ENCODE measurements around the gene PIEZO2.
A peak's percentile ranks its signal among the peaks of the same experiment; 100 is the strongest.

The PIEZO2 gene

GRCh38 chr18:10750191-10751035 lies 399.0 kb downstream of the PIEZO2 start:
- H3K9me3 Mint-ChIP-seq = no peaks in the 10 kb centered on the region
- H3K27me3 Mint-ChIP-seq = no peaks in the 10 kb centered on the region
- no peaks in the 10 kb centered on the region for H3K36me3 Mint-ChIP-seq
- H3K4me1 Mint-ChIP-seq = no peaks in the 10 kb centered on the region
- ATAC-seq (replicated peaks) (no peak), DNase-seq (no peak)
- no peak overlapping the region for H3K27ac Mint-ChIP-seq
- H3K4me3 Mint-ChIP-seq = no peak overlapping the region

- no peak overlapping the region for H3K4me3 Mint-ChIP-seq
- H3K27ac Mint-ChIP-seq = no peak overlapping the region
- H3K9me3 Mint-ChIP-seq = no peaks in the 10 kb centered on the region
- no peaks in the 10 kb centered on the region for H3K27me3 Mint-ChIP-seq
- H3K36me3 Mint-ChIP-seq = no peaks in the 10 kb centered on the region
- no peak for DNase-seq
- no peaks in the 10 kb centered on the region for H3K4me1 Mint-ChIP-seq
- ATAC-seq (replicated peaks) = no peak
These were observed 400.7 kb downstream of the PIEZO2 start for GRCh38 chr18:10748641-10749040.

DNA sequence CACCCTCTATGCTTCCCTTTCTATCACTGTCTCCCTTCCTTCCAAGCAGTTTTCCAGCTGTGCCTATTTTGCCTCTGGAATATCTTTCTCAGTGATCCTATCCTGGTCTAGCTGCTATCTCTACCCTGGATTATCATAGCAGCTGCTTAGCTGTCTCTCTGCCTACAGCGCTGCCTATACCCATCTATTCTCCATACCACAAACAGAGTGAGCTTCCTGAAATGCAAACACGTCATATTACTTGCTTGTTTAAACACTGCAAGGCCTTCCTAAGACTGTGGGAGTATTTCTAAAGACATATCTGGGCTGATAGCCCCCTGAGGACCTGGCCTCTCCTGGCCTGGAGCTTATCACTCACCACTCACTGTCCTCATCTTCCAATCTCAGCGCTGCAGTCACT lies 403.4 kb downstream of the PIEZO2 start:
- H3K36me3 Mint-ChIP-seq = no peaks in the 10 kb centered on the region
- H3K4me3 Mint-ChIP-seq = no peak overlapping the region
- no peak overlapping the region for H3K27ac Mint-ChIP-seq
- H3K27me3 Mint-ChIP-seq = no peaks in the 10 kb centered on the region
- no peak for DNase-seq
- no peaks in the 10 kb centered on the region for H3K4me1 Mint-ChIP-seq
- no peaks in the 10 kb centered on the region for H3K9me3 Mint-ChIP-seq
- no peak for ATAC-seq (replicated peaks)

- no peaks in the 10 kb centered on the region for H3K36me3 Mint-ChIP-seq
- H3K9me3 Mint-ChIP-seq = no peaks in the 10 kb centered on the region
- H3K27me3 Mint-ChIP-seq = no peaks in the 10 kb centered on the region
- ATAC-seq (replicated peaks) (no peak), DNase-seq (no peak)
- H3K4me1 Mint-ChIP-seq = no peaks in the 10 kb centered on the region
- no peak overlapping the region for H3K27ac Mint-ChIP-seq
- no peak overlapping the region for H3K4me3 Mint-ChIP-seq
These were observed 404.1 kb downstream of the PIEZO2 start for GRCh38 chr18:10745219-10745618.

GRCh38 chr18:10743766-10744165 lies 405.6 kb downstream of the PIEZO2 start:
- Mint-ChIP-seq H3K27me3 (no peaks in the 10 kb centered on the region), H3K27ac (no peak overlapping the region), H3K4me1 (no peaks in the 10 kb centered on the region), H3K4me3 (no peak overlapping the region), H3K9me3 (no peaks in the 10 kb centered on the region), H3K36me3 (no peaks in the 10 kb centered on the region)
- ATAC-seq (replicated peaks) = no peak
- DNase-seq = no peak

DNA sequence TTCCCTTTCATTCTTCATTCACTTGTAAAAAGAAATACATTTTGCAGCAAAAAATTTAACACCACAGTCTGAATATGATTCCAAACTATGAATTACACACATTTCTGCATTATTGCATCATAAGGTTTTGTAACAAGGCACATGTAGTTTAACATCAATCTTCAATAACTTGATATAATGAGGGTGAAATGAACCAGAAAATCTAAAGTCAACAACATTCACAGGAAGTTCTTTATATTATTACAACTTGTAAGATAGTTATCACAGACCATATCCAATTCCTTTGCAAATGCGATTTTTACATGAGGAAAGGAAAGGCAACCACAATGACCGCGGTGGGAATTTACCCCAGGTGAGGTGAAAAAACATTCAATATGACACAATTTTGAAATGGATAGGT lies 410.2 kb downstream of the PIEZO2 start:
- Mint-ChIP-seq H3K36me3 (no peaks in the 10 kb centered on the region), H3K27ac (no peak overlapping the region)

GRCh38 chr18:10736984-10737383 lies 412.4 kb downstream of the PIEZO2 start:
- Mint-ChIP-seq H3K36me3 (no peaks in the 10 kb centered on the region), H3K9me3 (no peaks in the 10 kb centered on the region), H3K27ac (no peak overlapping the region), H3K27me3 (peaks cover 4 to 8% of the 10 kb centered on the region in 2 donors), H3K4me3 (no peak overlapping the region), H3K4me1 (no peaks in the 10 kb centered on the region)
- DNase-seq = no peak
- ATAC-seq (replicated peaks) = no peak

More for the DNA sequence above, 410.2 kb downstream of the PIEZO2 start:
- H3K4me3 Mint-ChIP-seq = no peak overlapping the region
- no peaks in the 10 kb centered on the region for H3K9me3 Mint-ChIP-seq
- DNase-seq = no peak
- no peaks in the 10 kb centered on the region for H3K4me1 Mint-ChIP-seq
- ATAC-seq (replicated peaks) = no peak
- H3K27me3 Mint-ChIP-seq = no peaks in the 10 kb centered on the region

GRCh38 chr18:10732990-10733389 lies 416.4 kb downstream of the PIEZO2 start:
- Mint-ChIP-seq H3K9me3 (no peaks in the 10 kb centered on the region), H3K36me3 (no peaks in the 10 kb centered on the region), H3K27ac (no peak overlapping the region), H3K4me3 (no peak overlapping the region), H3K27me3 (peaks cover 4 to 21% of the 10 kb centered on the region in 2 donors), H3K4me1 (no peaks in the 10 kb centered on the region)
- no peak for DNase-seq
- no peak for ATAC-seq (replicated peaks)

DNA sequence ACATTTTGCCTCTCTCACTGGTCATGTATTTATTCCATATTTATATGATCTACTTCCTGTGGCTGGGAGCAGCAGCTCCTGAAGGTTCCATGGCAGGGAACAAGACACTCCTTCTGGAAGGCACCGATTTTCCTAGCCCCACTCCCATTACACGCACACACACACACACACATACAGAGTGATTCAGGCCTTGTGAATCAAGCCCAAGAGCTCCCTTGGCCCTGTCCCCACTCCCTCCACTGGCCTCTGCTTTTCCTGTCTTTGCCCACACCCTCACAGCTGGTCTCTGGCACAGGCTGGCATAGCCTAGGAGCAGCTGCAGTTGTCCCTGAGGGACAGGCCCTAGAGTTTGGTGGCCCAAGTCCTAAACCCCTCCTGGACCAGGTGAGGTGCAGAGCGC lies 421.9 kb downstream of the PIEZO2 start:
- DNase-seq (no peak), ATAC-seq (replicated peaks) (no peak)
- H3K27ac Mint-ChIP-seq = no peak overlapping the region
- no peaks in the 10 kb centered on the region for H3K4me1 Mint-ChIP-seq
- no peaks in the 10 kb centered on the region for H3K9me3 Mint-ChIP-seq
- H3K27me3 Mint-ChIP-seq = peaks cover 37 to 51% of the 10 kb centered on the region in 2 donors
- H3K4me3 Mint-ChIP-seq = no peak overlapping the region
- no peaks in the 10 kb centered on the region for H3K36me3 Mint-ChIP-seq

DNA sequence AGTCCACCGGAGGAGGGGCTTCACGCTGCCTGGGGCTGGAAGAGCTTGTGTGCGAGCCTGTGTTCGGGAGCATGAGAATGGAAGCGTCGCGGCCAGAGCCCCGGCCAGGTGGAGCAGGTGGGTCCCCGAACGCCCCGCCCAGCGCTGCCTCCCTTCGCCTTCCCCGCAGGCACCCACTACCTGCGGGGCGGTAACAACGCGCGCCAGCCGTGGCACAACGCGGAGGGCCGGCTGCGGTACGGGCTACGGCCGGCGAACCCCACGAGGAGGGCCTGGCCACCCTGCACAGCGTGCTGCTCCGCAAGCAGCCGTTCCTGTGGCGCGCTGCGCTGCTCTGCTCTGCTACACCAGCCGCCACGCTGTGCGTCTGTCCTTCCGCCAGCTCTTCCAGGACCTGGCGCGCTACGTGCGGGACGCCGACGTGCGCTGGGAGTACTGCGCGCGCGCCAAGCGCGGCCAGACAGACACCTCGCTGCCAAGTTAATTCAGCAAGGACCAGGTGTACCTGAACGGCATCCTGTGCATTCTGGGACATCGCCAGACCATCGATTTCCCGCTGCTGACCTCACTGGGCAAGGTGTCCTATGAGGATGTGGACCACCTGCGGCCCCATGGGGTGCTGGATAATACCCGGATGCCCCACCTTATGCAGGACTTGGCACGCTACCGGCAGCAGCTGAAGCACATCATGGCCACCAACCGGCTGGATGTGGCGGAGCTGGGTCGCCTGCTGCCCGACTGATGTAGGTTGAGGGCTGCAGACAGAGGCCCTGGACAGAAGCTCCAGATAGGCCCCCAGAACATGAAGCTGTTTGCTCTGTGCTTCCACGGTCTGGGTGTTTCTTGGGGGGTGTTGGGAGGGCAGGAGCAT lies 422.9 kb downstream of the PIEZO2 start:
- no peaks in the 10 kb centered on the region for H3K4me1 Mint-ChIP-seq
- H3K27me3 Mint-ChIP-seq = peaks cover 41 to 48% of the 10 kb centered on the region in 2 donors
- ATAC-seq (replicated peaks) (peak; percentile 31 to 33), DNase-seq (no peak)
- no peaks in the 10 kb centered on the region for H3K36me3 Mint-ChIP-seq
- H3K4me3 Mint-ChIP-seq = no peak overlapping the region
- no peak overlapping the region for H3K27ac Mint-ChIP-seq
- no peaks in the 10 kb centered on the region for H3K9me3 Mint-ChIP-seq

DNA sequence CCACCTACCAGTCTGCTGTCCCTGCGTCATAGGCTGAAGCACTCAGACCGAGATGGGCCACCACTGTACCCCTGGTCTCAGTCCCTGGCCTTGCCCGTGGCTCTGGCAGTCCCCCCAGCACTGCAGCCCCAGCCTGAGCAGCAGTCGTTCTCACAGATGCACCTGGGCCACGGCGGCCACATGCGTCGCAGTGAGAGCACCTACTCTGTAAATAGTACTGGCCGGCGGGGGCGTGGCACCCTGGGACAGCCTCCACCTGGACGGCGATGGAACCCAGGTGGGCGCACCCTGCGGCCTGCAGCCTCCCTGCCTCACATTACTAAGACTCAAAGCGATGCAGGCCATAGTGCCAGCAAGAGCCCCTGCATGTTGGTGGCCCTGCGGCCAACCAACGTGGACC lies 424.7 kb downstream of the PIEZO2 start:
- Mint-ChIP-seq H3K4me3 (no peak overlapping the region), H3K9me3 (no peaks in the 10 kb centered on the region), H3K36me3 (no peaks in the 10 kb centered on the region), H3K27ac (no peak overlapping the region), H3K27me3 (peaks cover 37 to 43% of the 10 kb centered on the region in 2 donors), H3K4me1 (no peaks in the 10 kb centered on the region)
- no peak for DNase-seq
- ATAC-seq (replicated peaks) = no peak

GRCh38 chr18:10723496-10723895 lies 425.9 kb downstream of the PIEZO2 start:
- H3K27ac Mint-ChIP-seq = no peak overlapping the region
- no peak for DNase-seq
- H3K27me3 Mint-ChIP-seq = peaks cover 37 to 43% of the 10 kb centered on the region in 2 donors
- H3K36me3 Mint-ChIP-seq = no peaks in the 10 kb centered on the region
- ATAC-seq (replicated peaks) = no peak
- no peaks in the 10 kb centered on the region for H3K4me1 Mint-ChIP-seq
- no peak overlapping the region for H3K4me3 Mint-ChIP-seq
- no peaks in the 10 kb centered on the region for H3K9me3 Mint-ChIP-seq

DNA sequence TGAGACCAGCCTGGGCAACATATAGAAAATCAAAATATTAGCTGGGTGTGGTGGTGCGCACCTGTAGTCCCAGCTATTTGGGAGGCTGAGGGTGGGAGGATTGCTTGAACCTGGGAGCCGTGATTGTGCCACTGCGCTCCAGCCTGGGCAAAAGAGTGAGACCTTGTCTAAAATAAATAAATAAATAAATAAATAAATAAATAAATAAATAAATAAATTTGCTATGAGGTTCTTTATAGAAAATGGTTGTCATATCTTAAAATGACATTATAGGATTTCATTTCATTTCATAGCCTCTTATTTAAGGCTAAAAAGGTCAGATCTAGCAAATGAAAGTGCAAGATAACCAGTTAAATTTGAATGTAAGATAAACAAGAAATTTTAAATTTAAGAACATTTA lies 430.6 kb downstream of the PIEZO2 start:
- H3K4me3 Mint-ChIP-seq = no peak overlapping the region
- no peaks in the 10 kb centered on the region for H3K9me3 Mint-ChIP-seq
- no peaks in the 10 kb centered on the region for H3K36me3 Mint-ChIP-seq
- DNase-seq (no peak), ATAC-seq (replicated peaks) (no peak)
- no peak overlapping the region for H3K27ac Mint-ChIP-seq
- no peaks in the 10 kb centered on the region for H3K4me1 Mint-ChIP-seq
- H3K27me3 Mint-ChIP-seq = peaks cover 15 to 17% of the 10 kb centered on the region in 2 donors

GRCh38 chr18:10715791-10716190 lies 433.6 kb downstream of the PIEZO2 start:
- Mint-ChIP-seq H3K4me1 (no peaks in the 10 kb centered on the region), H3K27ac (no peak overlapping the region), H3K27me3 (peaks cover 0 to 8% of the 10 kb centered on the region in 2 donors), H3K4me3 (no peak overlapping the region), H3K36me3 (no peaks in the 10 kb centered on the region), H3K9me3 (no peaks in the 10 kb centered on the region)
- ATAC-seq (replicated peaks) (no peak), DNase-seq (no peak)

- Mint-ChIP-seq H3K4me1 (no peaks in the 10 kb centered on the region), H3K27me3 (peaks cover 0 to 8% of the 10 kb centered on the region in 2 donors), H3K4me3 (no peak overlapping the region), H3K27ac (no peak overlapping the region), H3K36me3 (no peaks in the 10 kb centered on the region), H3K9me3 (no peaks in the 10 kb centered on the region)
- DNase-seq (no peak), ATAC-seq (replicated peaks) (no peak)
These were observed 436.0 kb downstream of the PIEZO2 start for GRCh38 chr18:10713409-10713808.
